ENCODE measurements around the gene MRPL32.
"Not testable (repeated sequence)": the region's sequence is repeated elsewhere in the genome, so short reads cannot be mapped to it uniquely, and the experiment has no call there.

Gene MRPL32

GRCh38 chr7:42931834-42932651, at the start of gene MRPL32, which contains the start of gene PSMA2:
MRPL32 (plus strand) TSS chr7:42932376; CDS start chr7:42932387, 11 bp downstream.
PSMA2 (minus strand) TSS chr7:42932174; CDS start chr7:42932158, 16 bp downstream.
- DNase-seq (ENCODE audit: low read depth in 2 of 2, low spot score in 1 of 2), result peak; percentile 83 to 91

DNA sequence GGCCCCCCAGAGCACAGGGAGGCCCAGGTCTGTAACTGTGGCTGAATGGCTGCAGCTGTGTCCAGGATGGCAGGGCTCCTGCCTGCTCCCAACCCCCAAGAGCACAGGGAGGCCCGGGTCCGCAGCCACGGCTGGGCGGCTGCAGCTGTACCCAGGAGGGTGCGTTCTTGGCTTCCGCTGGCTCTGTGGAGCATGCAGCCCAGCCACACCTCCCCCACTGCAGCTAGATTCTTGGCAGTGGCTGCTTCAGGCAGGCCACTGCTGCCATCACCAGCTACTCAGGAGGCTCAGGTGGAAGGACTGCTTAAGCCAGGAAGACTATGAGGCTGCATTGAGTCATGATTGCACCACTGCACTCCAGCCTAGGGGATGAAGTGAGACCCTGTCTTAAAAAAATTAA, 48.2 kb upstream of the MRPL32 start:
- DNase-seq (ENCODE audit: low read depth in 2 of 2, low spot score in 1 of 2), result no peak

DNA sequence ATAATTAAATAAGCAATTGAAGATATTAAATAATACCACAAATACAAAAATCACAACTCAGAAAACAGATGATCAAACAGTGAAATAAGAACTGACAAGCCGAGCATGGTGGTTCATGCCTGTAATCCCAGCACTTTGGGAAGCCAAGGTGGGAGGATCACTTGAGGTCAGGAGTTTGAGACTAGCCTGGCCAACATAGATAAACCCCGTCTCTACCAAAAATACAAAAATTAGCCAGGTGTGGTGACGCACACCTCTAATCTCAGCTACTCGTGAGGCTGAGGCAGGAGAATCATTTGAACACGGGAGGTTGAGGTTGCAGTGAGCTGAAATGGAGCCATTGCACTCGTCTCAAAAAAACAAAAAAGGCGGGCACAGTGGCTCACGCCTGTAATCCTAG, 47.0 kb upstream of the MRPL32 start:
- DNase-seq (ENCODE audit: low read depth in 2 of 2, low spot score in 1 of 2), result not testable (repeated sequence)

DNA sequence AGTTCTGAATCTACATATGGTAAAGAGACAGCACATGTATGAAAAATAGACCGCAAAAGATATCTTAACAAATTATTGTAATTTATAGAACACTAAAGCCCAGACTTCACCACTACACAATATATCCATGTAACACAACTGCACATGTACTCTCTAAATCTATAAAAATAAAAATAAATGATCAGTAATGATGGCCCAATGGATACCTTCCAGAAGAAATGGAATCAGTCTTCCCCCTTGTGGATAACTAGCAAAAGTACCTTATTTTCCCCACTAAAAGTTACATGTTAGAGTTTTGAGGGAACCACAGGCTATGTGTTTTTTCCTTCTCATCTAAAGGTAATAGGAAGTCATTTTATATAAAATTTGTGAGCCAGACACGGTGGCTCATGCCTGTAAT, 46.0 kb upstream of the MRPL32 start:
- no peak for DNase-seq (ENCODE audit: low read depth in 2 of 2, low spot score in 1 of 2)

DNA sequence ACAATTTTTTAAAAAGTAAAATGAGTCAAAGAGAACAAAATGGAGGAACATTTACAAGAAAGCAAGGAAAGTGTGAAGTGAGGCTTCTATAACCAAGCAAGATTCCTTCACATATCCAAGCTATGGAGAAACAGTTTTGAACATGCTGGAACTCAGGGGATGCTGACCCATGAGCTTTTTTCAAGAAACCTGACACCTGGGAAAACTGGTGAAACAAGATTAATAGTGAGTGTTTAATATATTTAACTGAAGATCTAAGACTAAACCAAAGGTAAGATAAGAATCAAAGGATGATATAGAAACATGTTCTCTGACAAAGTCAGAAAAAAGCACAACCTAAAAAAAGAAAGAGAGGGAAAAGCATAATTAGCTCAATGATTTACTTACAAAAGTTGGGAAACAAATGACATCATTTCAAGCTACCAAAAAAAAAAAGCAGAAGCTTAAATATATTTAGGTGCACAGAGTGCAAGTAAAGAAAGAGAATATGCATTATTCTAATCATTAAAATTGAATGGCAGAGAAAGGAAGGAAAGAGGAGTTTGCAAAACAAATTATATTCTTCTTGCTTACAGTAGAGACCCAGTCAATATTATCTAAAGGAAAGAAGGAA, 45.2 kb upstream of the MRPL32 start:
- no peak for DNase-seq (ENCODE audit: low read depth in 2 of 2, low spot score in 1 of 2)

DNA sequence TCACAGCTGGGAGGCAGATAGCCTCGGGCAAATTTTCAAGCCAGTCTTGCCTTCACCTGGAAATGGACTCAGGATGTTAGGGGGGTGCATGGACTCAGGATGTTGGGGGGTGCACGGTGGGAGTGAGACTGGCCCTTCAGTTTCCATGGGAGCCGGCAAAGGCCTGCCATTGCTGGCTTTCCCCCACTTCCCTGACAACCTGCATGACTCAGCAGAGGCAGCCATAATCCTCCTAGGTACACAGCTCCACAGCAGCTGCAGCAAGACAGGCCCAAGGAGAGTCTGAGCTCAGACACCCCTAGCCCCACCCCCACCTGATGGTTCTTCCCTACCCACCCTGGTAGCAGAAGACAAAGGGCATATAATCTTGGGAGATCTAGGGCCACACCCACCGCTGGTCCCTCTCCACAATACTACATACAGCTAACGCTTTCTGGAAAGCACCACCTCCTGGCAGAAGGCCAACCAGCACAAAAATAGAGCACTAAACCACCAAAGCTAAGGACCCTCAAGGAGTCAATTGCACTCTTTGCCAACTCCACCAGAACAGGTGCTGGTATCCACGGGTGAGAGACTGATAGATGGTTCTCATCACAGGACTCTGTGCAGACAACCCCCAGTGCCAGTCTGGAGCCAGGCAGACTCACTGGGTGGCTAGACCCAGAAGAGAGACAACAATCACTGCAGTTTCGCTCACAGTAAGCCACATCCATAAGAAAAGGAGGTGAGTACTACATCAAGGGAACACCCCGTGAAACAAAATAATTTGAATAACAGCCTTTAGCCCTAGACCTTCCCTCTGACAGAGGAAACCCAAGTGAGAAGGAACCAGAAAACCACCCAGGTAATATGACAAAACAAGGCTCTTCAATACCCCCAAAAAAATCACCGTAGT, 38.6 kb upstream of the MRPL32 start:
- DNase-seq (ENCODE audit: low read depth in 2 of 2, low spot score in 1 of 2), result no peak

GRCh38 chr7:42900842-42901241, 31.3 kb upstream of the MRPL32 start:
- no peak for DNase-seq (ENCODE audit: low read depth in 2 of 2, low spot score in 1 of 2)

DNA sequence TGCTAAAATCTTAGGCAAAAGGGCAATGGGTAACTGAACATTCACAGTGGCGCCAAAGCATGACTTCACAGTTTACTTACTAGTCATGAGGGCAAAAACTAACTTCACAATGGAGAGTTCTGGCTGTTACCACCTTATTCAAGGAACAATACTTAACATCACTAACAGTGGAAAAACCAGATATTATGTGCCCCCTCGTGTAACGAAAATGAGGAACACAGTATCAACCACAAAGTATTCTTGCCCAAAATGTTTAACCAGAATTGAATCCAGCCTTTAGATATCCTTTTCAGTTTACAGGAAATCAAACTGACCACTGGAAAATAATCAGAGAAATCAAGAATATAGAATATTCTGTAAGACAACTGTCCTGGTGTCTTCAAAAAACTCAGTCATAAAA, 29.8 kb upstream of the MRPL32 start:
- DNase-seq (ENCODE audit: low read depth in 2 of 2, low spot score in 1 of 2), result no peak

DNA sequence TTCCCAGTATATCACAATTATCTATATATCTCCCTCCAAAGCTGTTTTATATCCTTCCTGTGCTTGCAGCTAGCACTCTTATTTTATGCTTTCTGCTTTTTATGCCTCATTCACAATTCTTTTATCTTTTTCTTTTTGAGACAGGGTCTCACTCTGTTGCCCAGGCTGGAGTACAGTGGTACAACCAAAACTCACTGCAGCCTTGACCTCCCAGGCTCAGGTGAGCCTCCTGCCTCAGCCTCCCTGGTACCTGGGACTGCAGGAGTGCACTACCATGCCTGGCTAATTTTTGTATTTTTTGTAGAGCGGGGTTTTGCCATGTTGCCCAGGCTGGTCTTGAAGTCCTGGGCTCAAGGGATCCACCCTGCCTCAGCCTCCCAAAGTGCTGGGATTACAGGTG, 26.0 kb upstream of the MRPL32 start:
- no peak for DNase-seq (ENCODE audit: low read depth in 2 of 2, low spot score in 1 of 2)

- DNase-seq (ENCODE audit: low read depth in 2 of 2, low spot score in 1 of 2), result no peak
Measured at GRCh38 chr7:42907316-42907715, 24.9 kb upstream of the MRPL32 start.

DNA sequence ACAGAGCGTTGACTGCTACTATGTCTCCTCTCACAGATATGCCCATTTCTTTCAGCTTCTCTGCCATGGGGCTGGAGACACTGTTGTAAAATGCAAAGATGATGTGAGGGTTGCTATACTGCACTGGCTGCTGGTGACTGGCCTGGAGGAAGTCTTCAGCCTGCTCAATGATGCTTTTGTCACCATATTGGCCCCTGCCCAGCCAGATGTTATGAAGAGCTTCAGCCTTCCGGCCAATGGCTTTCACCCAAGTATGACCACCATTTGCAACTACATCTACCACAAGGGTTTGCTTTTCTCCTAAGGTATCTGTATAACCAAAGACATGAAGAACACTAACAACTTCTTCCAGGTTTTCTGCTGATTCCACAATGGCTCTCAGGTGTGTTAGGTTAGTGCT, 21.9 kb upstream of the MRPL32 start:
- DNase-seq (ENCODE audit: low read depth in 2 of 2, low spot score in 1 of 2), result no peak

GRCh38 chr7:42911454-42912447, 20.4 kb upstream of the MRPL32 start, which contains the start of gene C7orf25:
C7orf25 (minus strand) TSS chr7:42912070; CDS start chr7:42910900, 1,170 bp downstream.
- peak; percentile 89 for DNase-seq (ENCODE audit: low read depth in 2 of 2, low spot score in 1 of 2)

- no peak for DNase-seq (ENCODE audit: low read depth in 2 of 2, low spot score in 1 of 2)
Measured at GRCh38 chr7:42913591-42913990, 18.6 kb upstream of the MRPL32 start.

GRCh38 chr7:42914009-42914408, 18.2 kb upstream of the MRPL32 start:
- DNase-seq (ENCODE audit: low read depth in 2 of 2, low spot score in 1 of 2), result no peak

DNA sequence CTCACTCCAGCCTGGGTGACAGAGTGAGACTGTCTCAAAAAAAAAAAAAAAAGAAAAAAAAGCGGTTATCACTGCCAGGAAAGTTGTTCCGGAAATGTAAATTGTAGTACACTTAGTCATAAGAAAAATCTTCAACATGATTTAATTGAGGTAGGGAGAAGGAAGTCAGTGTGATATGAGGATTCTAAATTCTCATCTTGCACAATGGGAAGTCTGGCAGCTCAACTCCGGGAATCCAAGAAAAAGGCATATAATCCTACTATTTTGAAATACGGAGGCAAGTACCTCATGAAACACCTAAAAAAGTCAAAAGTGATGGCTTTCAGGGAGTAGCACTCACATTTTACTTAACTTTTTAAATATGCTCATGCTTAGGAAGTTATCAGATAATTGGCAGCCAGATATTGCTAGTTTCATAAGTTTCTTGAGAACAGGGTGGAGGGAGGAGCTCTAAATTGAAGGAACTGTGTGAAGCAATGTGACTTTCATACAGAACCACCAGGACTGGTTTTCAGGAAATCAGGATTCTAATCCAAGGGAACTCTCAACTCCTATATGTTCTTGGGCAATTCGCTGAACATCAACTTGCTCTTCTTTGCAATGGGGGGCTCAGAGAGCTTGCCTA, 17.6 kb upstream of the MRPL32 start:
- no peak for DNase-seq (ENCODE audit: low read depth in 2 of 2, low spot score in 1 of 2)

GRCh38 chr7:42915356-42915755, 16.8 kb upstream of the MRPL32 start:
- DNase-seq (ENCODE audit: low read depth in 2 of 2, low spot score in 1 of 2), result no peak

GRCh38 chr7:42922017-42922753, 10.0 kb upstream of the MRPL32 start:
- DNase-seq (ENCODE audit: low read depth in 2 of 2, low spot score in 1 of 2), result no peak

- DNase-seq (ENCODE audit: low read depth in 2 of 2, low spot score in 1 of 2), result no peak
Measured at GRCh38 chr7:42924223-42924838, 7.8 kb upstream of the MRPL32 start.

DNA sequence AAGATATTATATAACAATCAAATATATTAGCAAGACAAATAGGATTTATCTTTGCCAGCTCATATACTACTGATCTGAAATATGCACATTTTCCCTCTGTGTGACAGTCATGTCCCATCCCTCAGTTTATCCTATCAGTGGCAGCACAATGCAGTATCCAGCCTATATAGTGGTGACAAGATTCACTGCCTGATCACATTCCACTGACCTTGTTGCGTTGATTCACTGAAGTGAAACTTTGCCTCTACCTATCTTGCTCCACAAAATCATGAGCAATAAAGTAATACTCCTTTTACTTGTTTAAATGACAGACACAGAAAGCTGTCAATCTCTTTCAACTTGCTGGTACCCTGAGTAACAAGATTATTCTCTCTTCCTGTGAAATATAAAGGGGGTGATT, 6.5 kb upstream of the MRPL32 start:
- DNase-seq (ENCODE audit: low read depth in 2 of 2, low spot score in 1 of 2), result no peak

Data from stimulated activated CD8-positive, alpha-beta memory T cell treated with anti-CD3 and anti-CD28 coated beads, Interleukin-4, amount 100 ng/mL, for 4 hours (primary cell).